Skeletal muscle satellite cell (primary cell): ENCODE results near the gene PPP3R1.

Experiments used
- H3K27me3 ChIP-seq: 2 replicates; pipeline ENCODE4 v1.7.0; 2013; ENCODE audit warnings: low read length; ENCODE audit not compliant: control insufficient read depth, insufficient read depth
- H3K36me3 ChIP-seq: 2 replicates; pipeline ENCODE4 v1.7.0; 2013; ENCODE audit warnings: mild to moderate bottlenecking, control low read depth, low read length; ENCODE audit not compliant: insufficient read depth
- H3K4me1 ChIP-seq: 2 replicates; pipeline ENCODE4 v1.7.0; 2013; ENCODE audit warnings: low read length; ENCODE audit not compliant: control insufficient read depth, insufficient read depth
- H3K4me2 ChIP-seq: 2 replicates; pipeline ENCODE4 v1.7.0; 2013; ENCODE audit warnings: mild to moderate bottlenecking, low read length
- H3K4me3 ChIP-seq: 2 replicates; pipeline ENCODE4 v1.7.0; 2013; ENCODE audit warnings: low read length
- H3K9ac ChIP-seq: 2 replicates; pipeline ENCODE4 v1.7.0; 2013; ENCODE audit warnings: mild to moderate bottlenecking, low read depth, low read length, moderate library complexity
- H3K9me3 ChIP-seq: replicated peaks from 2 replicates; pipeline ENCODE4 v1.7.0; 2013; ENCODE audit warnings: mild to moderate bottlenecking, control low read depth, low read length

The PPP3R1 gene

DNA sequence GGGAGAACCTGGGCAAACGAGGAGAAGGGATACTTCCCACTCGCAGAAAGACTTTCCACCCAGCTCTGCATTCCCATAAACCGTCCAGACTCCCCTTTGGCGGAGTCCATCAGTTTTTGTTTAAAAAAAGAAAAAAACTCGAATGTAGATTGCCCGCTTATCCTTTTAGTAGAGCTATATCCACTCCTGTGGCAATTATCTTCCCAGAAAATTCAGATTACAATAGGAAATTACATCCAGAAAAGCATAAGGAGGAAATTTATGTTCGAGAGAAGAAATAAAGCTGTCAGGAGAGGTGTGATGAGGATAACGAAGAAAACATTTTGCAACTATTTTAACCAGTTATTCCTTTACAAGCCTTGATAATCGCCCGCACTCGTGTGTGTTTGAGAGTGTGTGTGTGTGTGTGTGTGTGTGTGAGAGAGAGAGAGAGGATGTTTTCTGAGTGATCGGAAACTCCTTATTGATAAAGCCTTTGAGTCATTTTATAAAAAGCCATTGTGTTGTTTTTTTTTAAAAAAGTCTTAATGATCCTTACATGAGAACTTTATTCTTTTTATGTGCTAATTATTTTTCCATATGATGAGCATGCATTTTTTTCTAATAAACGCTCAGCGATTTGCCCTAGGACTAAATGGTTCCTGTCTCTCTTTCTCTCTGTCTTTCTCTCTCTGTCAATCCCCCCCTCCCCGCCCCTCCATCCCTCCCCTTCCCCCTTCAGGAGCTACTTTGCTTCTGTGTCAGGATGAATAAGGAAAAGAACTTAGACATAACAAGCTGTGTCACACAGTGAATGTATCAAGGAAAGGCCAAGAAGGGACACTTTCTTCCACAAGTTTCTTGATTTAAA is 1.1 kb upstream of the PPP3R1 start:
- peaks cover 40% of the 10 kb centered on the region for H3K4me1 ChIP-seq
- peaks cover 3% of the 10 kb centered on the region for H3K36me3 ChIP-seq
- peak overlapping the region; percentile 98 for H3K4me3 ChIP-seq
- H3K9ac ChIP-seq = peak overlapping the region; percentile 97
- peak overlapping the region; percentile 86 for H3K4me2 ChIP-seq
- no peaks in the 10 kb centered on the region for H3K27me3 ChIP-seq
- no peaks in the 10 kb centered on the region for H3K9me3 ChIP-seq

- Histone ChIP-seq H3K4me2 (peak overlapping the region; percentile 67), H3K36me3 (peaks cover 4% of the 10 kb centered on the region), H3K9ac (peak overlapping the region; percentile 85), H3K27me3 (no peaks in the 10 kb centered on the region), H3K4me1 (peaks cover 39% of the 10 kb centered on the region), H3K9me3 (no peaks in the 10 kb centered on the region), H3K4me3 (peak overlapping the region; percentile 82)
These were observed 405 bp downstream of the PPP3R1 start for GRCh38 chr2:68251855-68252399.

- peak overlapping the region; percentile 82 for H3K4me3 ChIP-seq
- H3K4me2 ChIP-seq = peak overlapping the region; percentile 87
- H3K9me3 ChIP-seq = no peaks in the 10 kb centered on the region
- no peaks in the 10 kb centered on the region for H3K27me3 ChIP-seq
- H3K36me3 ChIP-seq = peaks cover 4% of the 10 kb centered on the region
- peaks cover 37% of the 10 kb centered on the region for H3K4me1 ChIP-seq
- peak overlapping the region; percentile 85 for H3K9ac ChIP-seq
These were observed 1.0 kb downstream of the PPP3R1 start for GRCh38 chr2:68251187-68251854.

DNA sequence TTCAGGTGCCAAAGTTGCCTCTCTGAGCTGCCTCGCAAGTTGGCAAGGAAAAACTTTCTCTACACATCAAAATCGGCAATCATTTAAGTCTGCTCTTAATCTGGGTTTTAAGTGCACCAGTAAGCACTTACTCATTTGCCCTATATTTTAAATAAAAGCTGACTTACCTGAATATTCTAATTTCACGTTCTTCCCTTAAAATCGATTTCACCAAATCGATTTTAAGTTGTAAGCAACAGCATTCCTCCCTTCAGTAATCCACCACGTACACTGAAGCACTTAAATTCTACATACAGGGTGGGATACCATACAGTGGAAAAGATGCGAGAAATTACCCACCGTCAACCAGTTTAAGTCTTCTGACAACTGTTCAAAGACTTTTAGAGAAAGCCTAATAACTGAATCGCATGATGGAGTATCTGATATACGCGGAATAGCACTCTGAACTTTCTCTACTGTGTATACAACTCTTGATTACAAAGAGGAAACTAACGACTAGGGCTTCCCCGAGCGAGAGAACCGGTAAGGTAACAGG is 1.6 kb downstream of the PPP3R1 start:
- H3K4me2 ChIP-seq = peak overlapping the region; percentile 87
- H3K4me1 ChIP-seq = peaks cover 32% of the 10 kb centered on the region
- H3K9me3 ChIP-seq = no peaks in the 10 kb centered on the region
- H3K36me3 ChIP-seq = peaks cover 4% of the 10 kb centered on the region
- H3K4me3 ChIP-seq = peak overlapping the region; percentile 82
- no peaks in the 10 kb centered on the region for H3K27me3 ChIP-seq
- peak overlapping the region; percentile 85 for H3K9ac ChIP-seq

DNA sequence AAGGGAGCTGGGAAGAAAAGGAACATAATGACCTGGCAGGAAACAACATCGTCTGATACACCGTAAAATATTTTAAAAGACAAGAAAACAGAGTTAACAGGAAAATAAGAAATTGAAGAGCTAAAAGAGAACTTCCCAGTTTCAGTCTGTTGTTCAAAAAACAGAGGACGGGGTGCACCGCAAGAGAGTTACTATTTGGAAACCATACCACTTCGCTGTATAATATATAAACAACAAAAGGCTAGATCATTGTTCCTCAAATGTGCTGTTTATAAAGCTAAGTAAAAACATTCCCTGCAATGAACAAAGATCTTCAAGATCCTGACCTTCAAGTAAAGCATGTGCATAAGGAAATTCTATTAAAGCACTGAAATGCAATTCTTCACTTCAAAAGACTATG is 2.1 kb downstream of the PPP3R1 start:
- peaks cover 32% of the 10 kb centered on the region for H3K4me1 ChIP-seq
- peaks cover 4% of the 10 kb centered on the region for H3K36me3 ChIP-seq
- H3K9me3 ChIP-seq = no peaks in the 10 kb centered on the region
- H3K4me2 ChIP-seq = peak overlapping the region; percentile 87
- H3K9ac ChIP-seq = peak overlapping the region; percentile 85
- peak overlapping the region; percentile 82 for H3K4me3 ChIP-seq
- H3K27me3 ChIP-seq = no peaks in the 10 kb centered on the region

DNA sequence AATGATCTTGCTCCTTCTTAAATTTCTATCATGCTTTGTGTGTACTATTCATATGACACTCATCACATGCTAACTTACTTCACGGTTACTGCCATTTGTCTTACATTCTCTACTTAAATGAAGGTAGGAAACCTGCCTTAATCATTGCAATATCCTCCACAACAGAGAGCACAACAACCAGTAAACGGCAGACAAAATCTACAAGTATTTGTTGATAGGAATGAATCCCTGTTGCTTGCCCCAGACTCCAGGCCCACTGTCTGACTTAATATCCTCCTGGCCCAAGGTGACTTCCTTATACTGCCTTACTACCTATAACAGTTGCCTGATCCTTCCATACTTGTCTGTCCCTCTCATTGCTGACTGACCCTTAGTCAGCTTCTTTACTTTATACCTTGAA is 3.5 kb downstream of the PPP3R1 start:
- Histone ChIP-seq H3K36me3 (peaks cover 4% of the 10 kb centered on the region), H3K4me1 (peaks cover 31% of the 10 kb centered on the region), H3K4me2 (peak overlapping the region; percentile 87), H3K9me3 (no peaks in the 10 kb centered on the region), H3K27me3 (no peaks in the 10 kb centered on the region), H3K4me3 (no peak overlapping the region), H3K9ac (no peak overlapping the region)

GRCh38 chr2:68248361-68248760 is 4.0 kb downstream of the PPP3R1 start:
- H3K9ac ChIP-seq = no peak overlapping the region
- no peaks in the 10 kb centered on the region for H3K9me3 ChIP-seq
- H3K4me3 ChIP-seq = no peak overlapping the region
- peaks cover 4% of the 10 kb centered on the region for H3K36me3 ChIP-seq
- no peaks in the 10 kb centered on the region for H3K27me3 ChIP-seq
- peaks cover 30% of the 10 kb centered on the region for H3K4me1 ChIP-seq
- H3K4me2 ChIP-seq = peak overlapping the region; percentile 87

GRCh38 chr2:68246396-68246795 is 5.9 kb downstream of the PPP3R1 start:
- Histone ChIP-seq H3K4me2 (no peak overlapping the region), H3K36me3 (peaks cover 4% of the 10 kb centered on the region), H3K9ac (no peak overlapping the region), H3K4me1 (peaks cover 33% of the 10 kb centered on the region), H3K4me3 (no peak overlapping the region), H3K9me3 (no peaks in the 10 kb centered on the region), H3K27me3 (no peaks in the 10 kb centered on the region)

DNA sequence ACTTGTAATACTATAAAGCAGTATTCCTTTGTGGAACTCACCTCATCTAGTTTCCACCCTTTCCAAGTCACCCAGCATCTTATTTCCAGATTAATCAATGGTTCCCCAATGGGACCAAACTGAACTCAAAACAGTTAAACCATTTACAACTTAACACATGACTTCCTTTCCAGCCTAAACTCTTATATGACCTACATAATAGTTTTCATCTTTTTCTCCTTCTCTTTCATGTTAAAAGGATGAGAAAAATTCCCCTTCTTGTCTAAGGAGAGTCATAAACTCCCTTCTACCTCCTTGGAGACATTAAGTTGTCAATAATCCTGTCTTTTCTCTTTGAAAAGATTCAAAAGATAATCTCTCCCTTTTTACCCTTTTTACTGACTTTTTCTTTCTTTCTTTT is 6.7 kb downstream of the PPP3R1 start:
- Histone ChIP-seq H3K4me1 (peaks cover 38% of the 10 kb centered on the region), H3K4me3 (no peak overlapping the region), H3K4me2 (no peak overlapping the region), H3K27me3 (no peaks in the 10 kb centered on the region), H3K9ac (no peak overlapping the region), H3K9me3 (no peaks in the 10 kb centered on the region), H3K36me3 (peaks cover 4% of the 10 kb centered on the region)

DNA sequence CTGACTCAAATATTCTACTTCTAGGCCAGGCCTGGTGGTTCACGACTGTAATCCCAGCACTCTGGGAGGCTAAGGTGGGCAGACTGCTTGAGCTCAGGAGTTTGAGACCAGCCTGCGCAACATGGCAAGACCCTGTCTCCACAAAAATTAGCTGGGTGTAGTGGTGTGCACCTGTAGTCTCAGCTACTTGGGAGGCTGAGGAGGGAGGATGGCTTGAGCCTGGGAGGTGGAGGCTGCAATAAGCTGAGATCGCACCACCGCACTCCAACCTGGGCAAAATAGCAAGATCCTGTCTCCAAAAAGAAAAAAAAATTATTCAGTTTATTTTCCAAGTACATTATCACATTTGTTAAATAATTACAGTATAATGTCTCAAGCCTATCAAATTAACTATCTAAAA is 7.3 kb downstream of the PPP3R1 start:
- no peaks in the 10 kb centered on the region for H3K9me3 ChIP-seq
- no peaks in the 10 kb centered on the region for H3K27me3 ChIP-seq
- H3K4me3 ChIP-seq = no peak overlapping the region
- no peak overlapping the region for H3K4me2 ChIP-seq
- peaks cover 41% of the 10 kb centered on the region for H3K4me1 ChIP-seq
- peaks cover 4% of the 10 kb centered on the region for H3K36me3 ChIP-seq
- no peak overlapping the region for H3K9ac ChIP-seq

DNA sequence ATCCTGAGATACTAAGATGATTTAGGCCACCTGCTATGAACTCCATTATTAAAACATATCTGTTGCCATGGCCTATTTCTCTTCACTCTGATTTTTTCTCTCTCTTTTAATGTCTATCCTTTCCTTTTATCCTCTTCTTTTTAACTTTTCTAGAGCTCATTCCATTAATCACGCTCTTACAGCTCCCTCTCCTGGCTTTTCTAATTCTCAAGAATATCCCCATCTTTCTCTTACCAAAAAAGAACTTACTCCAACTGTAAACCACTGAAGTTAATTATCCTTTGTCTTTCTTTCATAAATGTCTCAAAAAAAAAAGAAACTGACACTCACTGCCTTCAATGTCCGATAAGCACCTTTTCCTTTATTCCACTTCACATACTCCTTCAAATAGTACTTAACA is 7.9 kb downstream of the PPP3R1 start:
- Histone ChIP-seq H3K4me3 (no peak overlapping the region), H3K36me3 (peaks cover 4% of the 10 kb centered on the region), H3K9ac (no peak overlapping the region), H3K4me2 (no peak overlapping the region), H3K9me3 (no peaks in the 10 kb centered on the region), H3K27me3 (no peaks in the 10 kb centered on the region), H3K4me1 (peaks cover 41% of the 10 kb centered on the region)
